Sigmoid colon (tissue), 4 donors: ENCODE measurements around the gene TRIO.

ENCODE experiments used
- CTCF ChIP-seq, 4 experiments: fragments of 450-650 bp in 3 of 4; fragments of 200-600 bp in 1 of 4; IDR thresholded peaks; one replicate each; pipeline ENCODE4 v1.5.1; 2016 to 2019; ENCODE audit warnings: antibody characterized with exemption in 4 of 4, mild to moderate bottlenecking in 3 of 4, moderate library complexity in 2 of 4
- EP300 ChIP-seq, 4 donors: sonication (generic); formaldehyde crosslinking; IDR thresholded peaks; one replicate each; pipeline ENCODE4 v1.6.1; 2017; ENCODE audit warnings: antibody characterized with exemption in 4 of 4
- POLR2A ChIP-seq, 2 donors: fragments of 450-650 bp; IDR thresholded peaks; one replicate each; pipeline ENCODE4 v1.6.1; 2016; ENCODE audit warnings: antibody characterized with exemption in 2 of 2, mild to moderate bottlenecking in 2 of 2, moderate library complexity in 2 of 2
- POLR2AphosphoS5 ChIP-seq, 4 donors: sonication (generic); formaldehyde crosslinking; IDR thresholded peaks; one replicate each; pipeline ENCODE4 v1.6.1; 2017; ENCODE audit warnings: antibody characterized with exemption in 4 of 4

- TF ChIP-seq POLR2A (IDR thresholded peaks at IDR 0.05) (no peak), CTCF (IDR thresholded peaks at IDR 0.05) (no peak), POLR2AphosphoS5 (IDR thresholded peaks at IDR 0.05) (no peak), EP300 (IDR thresholded peaks at IDR 0.05) (no peak)
Measured at GRCh38 chr5:14148483-14148882, 5.3 kb downstream of the TRIO start.
